HuH-7 (cell line): Measurements from ENCODE around the gene EGLN1.

Source experiments
- DNase-seq: peaks from one replicate; pipeline ENCODE4 v3.0.0; 2011; ENCODE audit warnings: low spot score

EGLN1 gene

GRCh38 chr1:231420959-231421545, 1.0 kb downstream of the EGLN1 start:
- peak; percentile 30 for DNase-seq

- no peak for DNase-seq
Observed at GRCh38 chr1:231420299-231420958, 1.7 kb downstream of the EGLN1 start.

GRCh38 chr1:231419738-231420298, 2.3 kb downstream of the EGLN1 start:
- no peak for DNase-seq

GRCh38 chr1:231419147-231419546, 2.9 kb downstream of the EGLN1 start:
- DNase-seq, result no peak

GRCh38 chr1:231418741-231419107, 3.4 kb downstream of the EGLN1 start:
- DNase-seq, result no peak

- DNase-seq, result no peak
Observed at GRCh38 chr1:231418101-231418740, 3.9 kb downstream of the EGLN1 start.

- no peak for DNase-seq
Observed at GRCh38 chr1:231417513-231417912, 4.6 kb downstream of the EGLN1 start.

- no peak for DNase-seq
Observed at GRCh38 chr1:231416901-231417300, 5.2 kb downstream of the EGLN1 start.

GRCh38 chr1:231415018-231415583, 7.0 kb downstream of the EGLN1 start:
- no peak for DNase-seq

- DNase-seq, result no peak
Observed at GRCh38 chr1:231414260-231415016, 7.6 kb downstream of the EGLN1 start.

GRCh38 chr1:231413749-231414082, 8.4 kb downstream of the EGLN1 start:
- DNase-seq, result no peak

- no peak for DNase-seq
Observed at GRCh38 chr1:231411036-231411531, 11.0 kb downstream of the EGLN1 start.

- no peak for DNase-seq
Observed at GRCh38 chr1:231410036-231410612, 12.0 kb downstream of the EGLN1 start.

- DNase-seq, result no peak
Observed at GRCh38 chr1:231408528-231409094, 13.5 kb downstream of the EGLN1 start.

- no peak for DNase-seq
Observed at GRCh38 chr1:231407547-231408396, 14.3 kb downstream of the EGLN1 start.

- no peak for DNase-seq
Observed at GRCh38 chr1:231407049-231407448, 15.0 kb downstream of the EGLN1 start.

GRCh38 chr1:231404318-231404717, 17.8 kb downstream of the EGLN1 start:
- DNase-seq, result no peak

GRCh38 chr1:231401478-231401877, 20.6 kb downstream of the EGLN1 start:
- no peak for DNase-seq

GRCh38 chr1:231397886-231398671, 24.0 kb downstream of the EGLN1 start:
- no peak for DNase-seq

GRCh38 chr1:231396643-231397042, 25.4 kb downstream of the EGLN1 start:
- no peak for DNase-seq
